ENCODE data around the gene ATG12. TPM values are rescaled to one million over a fixed set of nuclear protein-coding genes. Genes with fewer than 3 reads are reported as not detected.

ATG12 gene
- polyA plus RNA-seq, 1 donor (not counting 4 experiments of a cell fraction or from before 2014, with no cell fraction given): 90.7 TPM

GRCh38 chr5:115838885-115839518, 2.4 kb downstream of the ATG12 start:
- no peak for DNase-seq (ENCODE audit: low read depth, low spot score)
- Histone ChIP-seq H3K9ac (ENCODE audit: control insufficient read depth, extremely low read depth, insufficient read depth, low read length) (no peak overlapping the region), H3K9me3 (ENCODE audit: control insufficient read depth, low read depth, low read length) (no peaks in the 10 kb centered on the region), H3K4me3 (ENCODE audit: control insufficient read depth in 2 of 3, extremely low read depth in 1 of 3, insufficient read depth in 2 of 3, low read depth in 1 of 3, low read length in 3 of 3) (peak overlapping the region in 2 of 3 experiments; percentile 21 to 29), H2AFZ (ENCODE audit: control insufficient read depth, low read length) (no peak overlapping the region), H3K4me1 (ENCODE audit: control insufficient read depth, extremely low read depth, insufficient read depth, low read length) (peaks cover 21% of the 10 kb centered on the region), H3K4me2 (ENCODE audit: control insufficient read depth, extremely low read depth, insufficient read depth, low read depth, low read length) (peak overlapping the region; percentile 86), H3K27ac (ENCODE audit: control insufficient read depth, insufficient read depth, low read length) (no peak overlapping the region), H4K20me1 (ENCODE audit: control insufficient read depth, extremely low read depth, insufficient read depth, low read length) (no peaks in the 10 kb centered on the region), H3K9me1 (ENCODE audit: control insufficient read depth, extremely low read depth, insufficient read depth, low read length) (no peaks in the 10 kb centered on the region), H3K27me3 (ENCODE audit: control insufficient read depth, extremely low read depth, insufficient read depth, low read length) (no peaks in the 10 kb centered on the region), H3K36me3 (ENCODE audit: control insufficient read depth in 2 of 2, extremely low read depth in 1 of 2, insufficient read depth in 2 of 2, low read length in 2 of 2) (peaks cover under 1 to 2% of the 10 kb centered on the region in 2 experiments), H3K79me2 (ENCODE audit: control insufficient read depth, insufficient read depth, low read length) (peaks cover 61% of the 10 kb centered on the region)
- TF ChIP-seq EZH2 (IDR thresholded peaks at IDR 0.05; ENCODE audit: low read length) (no peak), CTCF (optimal IDR thresholded peaks at IDR 0.05 in 1 of 3, IDR thresholded peaks at IDR 0.05 in 1 of 3, conservative IDR thresholded peaks at IDR 0.05 in 1 of 3; ENCODE audit: extremely low read depth in 1 of 3, insufficient read depth in 2 of 3, low read length in 3 of 3) (peak in 2 of 3 experiments; percentile 34 to 47)
- FAIRE-seq: no peak
- dilution Hi-C loops (cut with MboI; ENCODE audit: extremely low pct_ligation_motif_present, low sequenced_read_pairs): no loop called here

- Histone ChIP-seq H3K4me1 (ENCODE audit: control insufficient read depth, extremely low read depth, insufficient read depth, low read length) (peaks cover 11% of the 10 kb centered on the region), H3K9ac (ENCODE audit: control insufficient read depth, extremely low read depth, insufficient read depth, low read length) (no peak overlapping the region), H3K79me2 (ENCODE audit: control insufficient read depth, insufficient read depth, low read length) (peaks cover 31% of the 10 kb centered on the region), H3K27me3 (ENCODE audit: control insufficient read depth, extremely low read depth, insufficient read depth, low read length) (no peaks in the 10 kb centered on the region), H2AFZ (ENCODE audit: control insufficient read depth, low read length) (no peak overlapping the region), H3K4me2 (ENCODE audit: control insufficient read depth, extremely low read depth, insufficient read depth, low read depth, low read length) (no peak overlapping the region), H3K9me3 (ENCODE audit: control insufficient read depth, low read depth, low read length) (no peaks in the 10 kb centered on the region), H3K27ac (ENCODE audit: control insufficient read depth, insufficient read depth, low read length) (no peak overlapping the region), H3K36me3 (ENCODE audit: control insufficient read depth in 2 of 2, extremely low read depth in 1 of 2, insufficient read depth in 2 of 2, low read length in 2 of 2) (peaks cover 2 to 6% of the 10 kb centered on the region in 2 experiments), H4K20me1 (ENCODE audit: control insufficient read depth, extremely low read depth, insufficient read depth, low read length) (no peaks in the 10 kb centered on the region), H3K9me1 (ENCODE audit: control insufficient read depth, extremely low read depth, insufficient read depth, low read length) (no peaks in the 10 kb centered on the region), H3K4me3 (ENCODE audit: control insufficient read depth in 2 of 3, extremely low read depth in 1 of 3, insufficient read depth in 2 of 3, low read depth in 1 of 3, low read length in 3 of 3) (no peak overlapping the region)
- dilution Hi-C loops (cut with MboI; ENCODE audit: extremely low pct_ligation_motif_present, low sequenced_read_pairs): no loop called here
- DNase-seq (ENCODE audit: low read depth, low spot score): no peak
- FAIRE-seq: no peak
- no peak for TF ChIP-seq CTCF (optimal IDR thresholded peaks at IDR 0.05 in 1 of 3, IDR thresholded peaks at IDR 0.05 in 1 of 3, conservative IDR thresholded peaks at IDR 0.05 in 1 of 3; ENCODE audit: extremely low read depth in 1 of 3, insufficient read depth in 2 of 3, low read length in 3 of 3)
- TF ChIP-seq EZH2 (IDR thresholded peaks at IDR 0.05; ENCODE audit: low read length): no peak
These were observed 5.9 kb downstream of the ATG12 start for GRCh38 chr5:115835481-115835880.

Measured in keratinocyte (primary cell).